GM18867 (cell line): ENCODE measurements around the gene PGM5.

ENCODE experiments used
- ATAC-seq: cut with Tn5 transposase; IDR thresholded peaks from one replicate; pipeline ENCODE4 v1.9.1; 2021; ENCODE audit warnings: mild to moderate bottlenecking, moderate library complexity; ENCODE audit not compliant: unreplicated experiment

The PGM5 gene

DNA sequence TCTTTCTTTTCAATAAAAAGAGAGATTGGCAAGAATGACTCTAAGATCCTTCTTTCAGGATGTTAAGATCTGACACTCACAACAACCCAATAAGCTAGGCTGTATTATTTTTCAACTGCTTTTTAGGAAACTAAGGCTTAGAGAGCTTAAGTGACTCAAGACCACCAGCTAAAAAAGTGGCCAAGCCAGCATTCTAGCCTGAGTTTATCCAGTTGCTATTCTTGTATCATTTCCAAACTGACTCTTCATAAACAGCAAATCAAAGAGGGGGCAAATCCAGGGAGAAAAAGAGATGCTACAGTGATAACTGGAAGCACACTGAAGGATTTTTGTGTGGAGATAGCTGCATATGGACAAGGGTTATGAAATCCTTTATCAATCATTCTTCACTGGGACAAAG, 137.1 kb downstream of the PGM5 start:
- ATAC-seq, result no peak

DNA sequence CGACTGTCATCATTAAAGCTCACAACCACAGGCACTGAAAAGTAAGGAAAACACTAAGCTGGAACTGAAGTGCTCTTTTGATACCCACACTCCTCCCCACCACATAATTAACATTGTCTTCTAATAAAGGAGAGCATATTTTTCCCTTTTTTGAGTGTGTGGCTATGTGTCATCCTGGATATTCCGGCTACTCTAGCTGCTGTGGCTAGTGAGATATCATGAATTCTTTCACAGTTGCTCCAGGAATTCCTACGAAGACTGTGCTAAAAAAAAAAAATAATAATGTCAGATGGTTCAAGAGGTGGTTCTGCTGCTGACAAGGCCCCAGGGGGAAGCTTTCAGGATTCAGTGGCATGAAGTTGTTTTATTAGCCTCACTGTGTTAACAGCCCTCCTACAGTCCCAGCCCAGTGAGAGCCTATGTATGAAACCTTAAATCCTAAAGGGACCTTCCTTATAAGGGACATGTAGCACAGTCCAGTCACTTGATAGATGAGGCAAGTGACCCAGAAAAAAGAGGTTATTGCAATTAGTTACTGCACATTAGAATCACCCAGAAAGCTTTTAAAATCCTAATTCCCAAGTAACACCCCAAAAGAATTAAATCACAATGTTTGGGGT, 137.7 kb downstream of the PGM5 start:
- no peak for ATAC-seq

DNA sequence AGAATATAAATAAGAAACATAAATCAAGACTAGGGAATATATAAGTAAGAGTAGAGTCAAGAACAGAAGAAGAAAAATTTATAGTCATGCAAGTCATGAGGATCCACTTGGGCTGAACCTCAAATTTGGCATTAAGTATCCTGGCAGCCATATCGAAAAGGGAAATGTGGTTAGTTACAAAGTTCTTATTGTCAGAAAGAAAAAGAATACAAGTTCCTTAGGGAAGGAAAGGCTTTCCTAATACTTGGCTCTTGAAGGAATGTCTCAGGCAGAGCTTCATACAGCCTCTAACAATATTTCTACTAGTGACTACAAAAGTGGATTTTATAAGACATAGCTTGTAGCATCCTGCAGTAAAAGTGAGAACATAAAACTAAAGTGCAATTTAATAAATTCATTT, 138.8 kb downstream of the PGM5 start:
- no peak for ATAC-seq

DNA sequence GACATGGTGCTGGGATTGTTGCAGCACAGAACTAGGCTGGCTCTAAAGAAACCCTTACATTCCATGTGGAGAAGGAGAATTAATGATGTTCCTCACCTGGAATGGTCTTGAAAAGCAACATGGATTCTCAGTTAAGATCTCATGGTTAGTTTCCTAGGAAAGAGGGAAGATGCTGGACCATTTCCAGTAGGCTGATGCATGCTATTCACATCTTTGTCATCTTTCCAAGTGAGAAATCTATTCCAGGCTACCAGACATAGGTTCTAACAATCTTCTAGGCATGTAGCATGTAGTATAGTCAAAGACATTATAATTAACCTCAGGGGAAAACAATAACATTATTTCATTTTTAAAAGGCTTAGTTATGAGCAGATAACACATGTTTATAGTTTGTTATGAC, 139.9 kb downstream of the PGM5 start:
- no peak for ATAC-seq

DNA sequence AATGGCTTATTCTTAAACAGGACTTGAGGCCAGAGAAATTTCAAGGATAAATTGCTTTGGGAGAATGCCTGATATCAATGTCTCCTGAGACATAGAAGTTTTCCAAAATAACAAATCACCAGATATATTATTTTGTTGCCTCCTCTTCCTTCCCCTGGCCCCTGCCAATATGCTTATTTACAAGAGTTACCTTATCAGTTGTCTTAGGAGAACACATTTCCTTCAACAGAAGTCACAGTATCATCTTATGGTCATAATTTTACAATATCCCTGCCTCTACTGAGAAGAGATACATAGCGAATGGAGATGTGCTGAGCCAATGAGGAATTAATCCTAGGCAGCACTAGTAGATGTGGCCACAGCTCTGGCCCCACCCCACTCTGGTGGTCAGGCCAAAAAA, 141.2 kb downstream of the PGM5 start:
- no peak for ATAC-seq

DNA sequence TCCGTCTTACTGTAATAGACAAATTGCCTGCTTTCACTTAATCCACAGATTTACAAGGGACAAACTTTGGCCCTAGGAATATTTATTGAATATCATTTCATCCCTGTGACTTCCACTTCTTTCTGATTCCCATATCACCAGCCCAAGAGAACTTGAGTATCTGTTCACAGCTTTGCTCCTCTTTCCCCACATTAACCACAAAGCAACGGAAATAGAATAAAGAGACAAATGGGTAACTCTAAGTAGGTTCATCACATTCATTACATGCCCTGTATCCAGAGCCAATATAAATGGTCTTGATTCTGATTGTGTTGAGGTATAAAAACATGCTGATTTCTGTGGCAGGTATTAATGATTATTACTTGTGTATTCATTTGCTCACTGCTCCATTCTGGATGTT, 142.4 kb downstream of the PGM5 start:
- ATAC-seq, result no peak

DNA sequence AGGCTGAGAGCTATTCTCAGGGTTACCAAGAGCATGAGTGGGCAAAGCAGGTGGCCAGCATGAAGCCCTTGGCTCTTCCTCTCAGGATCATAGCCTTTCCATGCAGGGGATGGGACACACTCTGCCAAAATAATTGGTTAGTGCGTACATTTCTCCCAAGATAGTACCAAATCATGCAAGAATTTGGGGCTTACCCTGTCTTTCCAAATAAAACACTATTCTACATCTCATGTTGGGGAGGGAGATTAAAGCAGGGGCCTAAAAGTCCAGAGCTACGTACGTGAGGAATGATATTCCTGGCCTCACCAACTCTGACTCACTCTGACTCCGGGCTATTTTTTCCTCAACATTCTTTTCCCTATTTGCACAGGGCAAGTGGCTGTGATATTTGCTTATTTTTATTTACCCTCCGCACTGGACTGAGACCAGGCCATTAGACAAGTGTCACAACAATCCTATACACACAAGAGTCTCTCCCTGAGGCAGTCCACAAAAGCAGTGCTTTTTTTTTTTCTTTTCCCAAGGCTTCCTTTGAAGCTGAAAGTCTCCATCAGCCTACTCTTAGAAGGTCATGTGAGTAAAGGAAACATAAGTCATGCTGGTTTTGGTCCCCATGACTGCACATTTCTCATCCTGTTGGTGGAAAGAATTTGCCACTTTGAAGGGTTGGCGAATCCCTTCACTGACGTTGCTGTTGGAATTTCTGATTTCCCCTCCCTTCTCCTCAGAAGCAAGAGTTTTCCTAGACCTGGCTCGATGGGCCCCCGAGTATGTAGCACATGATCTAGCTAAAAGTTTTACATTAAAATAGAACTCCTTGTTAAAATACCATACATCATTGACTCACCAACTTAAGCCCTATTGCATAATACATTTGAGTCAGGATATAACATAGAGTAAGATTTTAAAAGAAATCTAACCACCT, 144.3 kb downstream of the PGM5 start:
- no peak for ATAC-seq

DNA sequence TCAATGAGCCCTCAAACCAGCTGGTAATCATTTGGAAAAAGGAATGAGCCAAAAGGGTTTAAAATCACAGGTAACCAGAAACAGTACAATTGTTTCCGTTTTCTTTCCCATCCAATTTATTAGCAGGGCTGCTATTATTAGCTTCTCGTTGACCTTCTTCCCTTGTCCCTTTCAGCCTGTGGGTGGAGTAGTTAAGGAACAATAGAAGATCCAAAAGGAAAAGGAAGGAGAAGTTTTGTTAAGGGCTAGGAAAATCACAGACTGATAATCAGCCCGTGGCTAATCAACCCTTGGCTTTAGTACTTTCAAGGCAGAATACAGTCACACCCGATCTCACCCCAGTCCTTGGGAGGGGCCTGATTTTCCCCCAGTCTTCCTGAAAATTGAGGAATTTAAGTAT, 145.9 kb downstream of the PGM5 start:
- ATAC-seq, result no peak

DNA sequence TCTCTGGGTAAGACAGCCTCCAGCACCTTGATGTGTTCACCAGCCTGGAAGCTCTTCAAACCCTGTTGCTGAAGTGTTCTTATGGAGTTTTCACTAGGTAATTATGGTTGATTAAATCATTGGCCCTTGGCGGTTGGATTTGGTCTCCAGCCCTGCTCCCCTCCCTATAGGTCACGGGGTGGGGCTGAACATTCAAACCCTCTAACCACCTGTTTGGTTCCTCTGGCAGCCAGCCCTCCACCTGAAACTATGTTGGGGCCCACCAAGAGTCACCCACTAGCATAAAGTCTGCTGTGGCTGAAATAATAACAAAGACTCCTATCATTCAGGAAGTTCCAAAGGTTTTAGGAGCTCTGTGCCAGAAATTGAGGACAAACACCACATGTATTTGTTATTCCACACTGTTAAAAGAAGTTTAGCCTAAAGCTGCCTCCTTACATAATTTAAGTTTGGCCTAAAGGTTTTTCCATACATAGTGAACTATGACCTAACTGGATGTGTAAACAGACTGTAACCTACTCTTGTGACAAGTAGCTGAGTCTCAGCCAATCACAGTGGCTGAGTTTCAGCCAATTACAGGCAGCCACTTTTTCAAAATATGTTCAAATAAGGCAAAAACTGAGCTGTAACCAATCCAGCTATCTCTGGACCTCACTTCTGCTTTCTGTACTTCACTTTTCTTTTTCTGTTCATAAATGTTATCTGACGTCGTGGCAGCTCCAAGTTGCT, 149.4 kb downstream of the PGM5 start:
- peak; percentile 76 for ATAC-seq

DNA sequence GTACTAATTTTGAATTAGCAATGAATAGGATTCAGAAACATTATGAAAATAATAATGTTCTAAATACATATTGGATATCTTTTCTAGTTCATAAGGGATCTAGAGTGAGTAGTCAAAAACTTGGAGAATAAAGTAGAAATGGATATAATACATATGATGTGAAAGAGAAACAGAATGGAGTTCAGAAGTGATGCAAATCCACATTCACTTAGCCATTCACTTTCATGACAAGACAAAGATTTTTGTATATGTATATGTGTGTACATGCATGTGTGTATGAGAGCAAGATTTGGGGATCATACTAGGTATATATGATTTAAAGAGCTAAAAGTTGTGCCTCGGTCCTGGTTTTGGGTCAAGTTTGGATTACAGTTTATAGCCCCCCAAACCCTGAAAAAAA, 150.1 kb downstream of the PGM5 start:
- ATAC-seq, result peak; percentile 40

DNA sequence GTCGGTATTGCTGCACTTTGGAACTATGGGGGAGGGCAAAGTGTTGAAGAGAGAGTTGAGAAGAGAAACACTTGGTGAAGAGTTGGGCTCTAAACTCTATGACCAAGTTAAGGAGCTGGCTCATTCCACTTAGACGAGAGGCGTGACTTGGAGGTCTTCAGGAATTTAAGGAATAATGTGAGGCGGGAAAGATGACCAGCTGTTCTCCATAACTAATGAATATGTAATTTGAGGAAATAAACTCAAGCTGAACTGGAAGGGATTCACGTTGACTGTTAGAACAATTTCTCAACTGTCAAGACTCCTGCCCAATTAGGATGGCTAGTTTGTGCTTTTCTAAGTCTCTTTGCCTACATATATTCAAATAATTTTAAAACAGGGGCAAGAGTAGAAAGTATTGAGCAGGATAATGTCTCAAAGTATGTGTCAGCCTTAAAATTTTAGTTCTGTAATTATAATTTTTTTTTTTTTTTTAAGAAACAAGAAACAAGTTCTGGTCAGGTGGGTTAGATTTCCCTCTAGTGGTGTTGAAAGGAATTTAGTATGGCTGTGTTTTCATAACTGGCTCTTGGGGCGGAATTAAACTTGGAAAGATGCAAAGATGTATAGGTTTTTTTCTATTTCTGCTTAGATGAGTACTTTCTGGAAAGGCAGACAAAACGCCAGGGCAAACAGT, 150.9 kb downstream of the PGM5 start:
- ATAC-seq, result no peak

DNA sequence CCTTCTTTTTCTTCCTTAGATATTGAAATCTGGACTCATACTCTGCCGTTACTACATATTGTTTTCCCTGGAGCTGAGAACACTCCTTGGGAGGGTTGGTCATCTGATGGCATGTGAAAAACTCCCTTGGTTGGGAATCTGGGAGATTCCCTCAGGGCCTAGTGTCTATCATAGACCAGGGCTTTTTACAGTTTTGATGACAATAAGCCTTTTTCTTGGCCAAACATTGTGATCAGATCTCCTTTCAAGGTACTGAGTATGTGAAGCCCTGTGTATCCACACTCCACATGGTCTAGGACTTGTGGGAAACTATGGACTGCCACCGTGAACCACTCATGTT, 151.4 kb downstream of the PGM5 start:
- no peak for ATAC-seq

DNA sequence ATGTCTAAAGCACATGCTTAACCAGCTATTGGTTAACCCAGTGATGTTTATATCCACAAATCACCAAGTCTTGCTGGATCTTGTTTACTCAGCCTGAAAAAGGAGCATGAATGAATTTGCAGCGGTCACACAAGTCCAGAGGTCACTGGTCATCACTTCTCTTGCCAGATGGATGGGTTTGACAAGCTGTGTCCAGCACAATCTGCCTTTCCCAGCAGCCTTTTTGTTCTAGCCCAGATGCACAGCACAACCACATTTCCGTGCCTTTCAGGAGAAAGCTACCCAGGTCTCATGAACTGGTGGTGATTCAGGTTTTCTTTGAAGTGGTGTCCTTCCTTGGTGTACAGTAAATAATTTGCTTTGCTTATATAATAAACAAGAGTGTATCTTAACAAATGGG, 152.1 kb downstream of the PGM5 start:
- ATAC-seq, result no peak

DNA sequence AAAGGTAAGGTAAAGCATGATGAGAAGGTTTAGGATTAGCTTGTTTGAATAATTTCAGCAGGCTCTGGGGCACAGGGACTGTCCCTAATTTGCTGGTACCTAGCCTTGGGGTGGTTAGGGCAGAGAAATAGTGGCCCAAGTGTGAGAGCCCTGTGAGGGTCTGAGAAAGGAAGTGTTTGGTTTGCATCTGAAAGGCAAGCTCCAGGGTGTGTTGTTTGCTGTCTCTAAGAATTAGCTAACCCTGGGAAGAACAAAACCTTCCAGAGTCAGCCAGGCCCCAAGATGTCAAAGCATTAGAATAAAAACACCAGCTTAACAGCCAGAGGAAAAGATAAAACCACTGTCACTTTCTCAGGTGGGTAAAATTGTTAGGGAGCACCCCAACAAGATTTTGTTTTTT, 153.3 kb downstream of the PGM5 start:
- ATAC-seq, result no peak

DNA sequence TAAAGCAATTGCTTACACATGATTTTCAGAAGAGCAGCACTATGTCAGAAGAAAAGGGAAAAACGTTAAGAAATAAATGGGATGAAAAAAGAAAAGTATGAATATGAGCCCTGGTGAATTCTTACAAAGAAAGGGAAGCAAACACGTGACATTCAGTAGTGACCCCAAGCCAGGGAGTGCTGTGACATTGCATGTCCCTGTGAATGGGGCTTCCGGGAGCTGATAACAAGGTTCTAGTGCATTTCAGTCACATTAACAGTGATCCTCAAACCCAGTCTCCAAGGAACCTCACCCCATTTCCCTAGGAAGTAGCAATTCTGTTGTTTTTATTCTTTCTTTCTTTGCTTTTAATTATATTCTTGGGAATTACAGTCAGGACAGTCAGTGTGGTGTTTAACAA, 157.0 kb downstream of the PGM5 start:
- ATAC-seq, result no peak

DNA sequence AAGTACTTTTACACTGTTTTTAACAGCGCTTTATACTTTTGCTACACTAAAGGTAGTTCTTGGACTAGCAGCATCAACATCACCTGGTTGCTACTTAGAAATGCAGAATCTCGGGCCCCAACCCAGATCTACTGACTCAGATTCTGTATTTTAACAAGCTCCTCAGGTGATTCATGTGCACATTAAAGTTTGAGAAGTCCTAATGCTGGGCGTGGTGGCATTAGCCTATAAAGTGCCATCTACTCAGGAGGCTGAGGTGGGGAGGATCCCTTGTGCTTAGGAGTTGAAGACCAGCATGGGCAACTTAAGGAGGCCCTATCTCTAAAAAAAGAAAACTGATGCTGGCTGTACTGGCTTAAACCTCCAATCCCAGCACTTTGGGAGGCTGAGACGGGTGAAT, 157.6 kb downstream of the PGM5 start:
- ATAC-seq, result no peak

DNA sequence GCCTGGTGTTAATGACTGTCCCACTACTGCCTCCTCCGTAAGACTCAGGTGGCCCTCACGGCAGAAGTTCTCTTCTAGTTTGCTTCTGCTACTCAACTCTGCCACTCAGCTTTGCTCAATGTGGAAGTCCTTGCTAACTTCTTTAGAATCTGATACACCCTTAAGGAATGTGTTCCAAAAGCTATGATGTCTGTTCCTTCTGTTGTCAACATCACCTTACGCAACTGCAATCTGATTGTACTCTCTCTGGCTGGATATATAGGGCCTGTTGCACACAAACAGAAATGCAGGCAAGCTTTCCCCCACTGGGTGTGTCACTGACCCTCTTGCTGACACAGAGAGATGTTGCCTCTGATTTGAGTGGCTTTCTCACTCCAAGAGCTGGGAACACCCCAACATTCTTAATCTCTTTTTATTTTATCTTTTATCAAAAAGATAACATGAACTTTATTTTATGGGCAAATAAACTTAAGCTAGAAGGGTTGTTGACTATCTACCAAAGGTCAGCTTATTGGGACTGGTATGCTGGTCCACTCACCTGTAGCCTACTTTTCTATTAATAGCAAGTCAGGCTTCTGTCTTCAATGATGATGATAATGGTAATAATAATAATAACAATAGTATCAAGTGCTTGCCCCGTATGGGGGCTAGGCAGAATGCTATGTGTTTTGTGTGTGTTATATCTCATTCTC, 159.1 kb downstream of the PGM5 start:
- no peak for ATAC-seq

DNA sequence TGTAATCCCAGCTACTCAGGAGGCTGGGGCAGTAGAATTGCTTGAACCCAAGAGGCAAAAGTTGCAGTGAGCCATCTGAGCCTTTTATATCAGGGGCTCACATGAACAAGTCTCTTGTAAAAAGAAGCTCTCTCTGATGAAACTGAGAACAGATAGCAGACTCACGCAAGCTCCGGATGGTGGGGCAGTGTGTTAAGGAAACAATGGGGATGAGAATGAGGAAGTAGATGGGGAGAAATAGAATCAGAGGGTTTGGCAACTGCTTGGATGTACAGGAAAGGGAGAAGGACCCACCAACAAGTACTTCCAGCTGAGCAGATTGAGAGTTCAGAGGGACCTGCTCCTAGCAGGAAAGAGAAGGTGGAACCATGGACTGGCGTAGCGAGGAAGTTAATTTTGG, 165.7 kb downstream of the PGM5 start:
- no peak for ATAC-seq

DNA sequence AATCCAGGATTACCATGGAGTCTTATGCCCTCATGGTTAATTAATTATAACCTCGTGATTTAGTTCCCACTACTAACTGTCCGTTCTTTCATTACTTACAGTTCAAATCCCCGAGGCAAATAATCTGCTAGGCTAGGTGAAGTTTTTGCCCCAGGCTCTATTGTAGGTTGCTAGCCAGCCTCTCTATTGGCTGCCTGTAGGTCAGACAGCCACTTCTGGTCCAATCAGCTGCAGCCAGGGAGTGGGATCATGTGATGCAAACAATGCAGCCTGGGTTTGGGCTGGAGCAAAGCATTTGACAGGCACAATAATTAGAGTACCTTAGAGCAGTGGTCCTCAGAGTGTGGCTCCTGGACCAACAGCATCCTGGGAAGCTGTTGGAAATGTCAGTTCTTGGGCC, 166.5 kb downstream of the PGM5 start:
- no peak for ATAC-seq

DNA sequence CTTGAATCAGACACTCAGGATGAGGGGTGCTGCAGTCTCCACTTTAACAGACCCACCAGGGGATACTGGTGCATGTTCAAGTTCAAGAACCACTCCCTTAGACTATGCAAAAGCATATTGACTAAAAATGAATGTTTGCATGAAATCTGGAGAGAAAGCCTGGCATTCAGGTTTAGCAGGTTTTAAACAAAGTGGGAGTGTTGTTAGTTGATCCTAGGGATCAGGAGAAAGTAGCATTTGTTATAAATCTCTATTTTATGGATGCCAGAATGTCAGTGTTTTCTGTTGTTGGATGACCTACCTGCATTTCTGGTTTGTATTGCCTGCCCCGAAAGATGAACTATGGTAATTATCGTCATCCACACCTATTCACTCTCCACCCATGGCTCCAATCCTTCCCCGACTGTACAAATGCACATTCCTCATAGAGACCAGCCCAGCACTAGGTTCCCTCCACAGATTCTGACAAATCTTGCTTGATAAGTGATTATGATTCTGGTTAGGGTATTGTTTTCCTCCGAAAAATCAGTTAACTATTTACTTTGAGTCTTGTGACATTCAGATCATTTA, 167.0 kb downstream of the PGM5 start:
- no peak for ATAC-seq

DNA sequence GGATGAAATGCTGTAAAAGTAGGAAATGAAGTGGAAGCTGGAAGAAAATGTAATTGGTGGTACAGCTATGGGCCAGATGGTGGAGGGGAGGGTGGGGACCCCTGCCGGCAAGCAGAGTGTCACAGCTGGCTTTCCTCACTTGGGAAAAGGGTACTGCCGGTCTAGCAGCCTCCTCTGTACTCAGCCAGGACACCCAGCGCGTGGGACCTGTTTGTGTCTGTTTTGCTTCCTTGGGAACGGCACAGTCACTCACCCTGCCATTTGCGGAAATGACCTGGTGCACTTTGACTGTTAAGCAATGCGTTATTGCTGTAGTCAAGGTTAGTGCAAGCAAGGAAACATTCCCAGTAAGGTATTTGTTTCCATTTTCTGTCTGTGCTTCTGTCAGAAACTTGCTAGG, 174.2 kb downstream of the PGM5 start:
- no peak for ATAC-seq
